OCI-LY3 (cell line): ENCODE data around the gene CEACAM20.

Experiments
- CTCF ChIP-seq: fragments of 200-600, 300-600 bp; sonication (generic); IDR thresholded peaks from 2 replicates; pipeline ENCODE4 v1.5.1; 2014; ENCODE audit warnings: antibody characterized with exemption, low read length, low read depth
- EZH2phosphoT487 ChIP-seq: fragments of 200-600 bp; shearing (Covaris generic); IDR thresholded peaks from 2 replicates; pipeline ENCODE4 v1.6.1; 2018; ENCODE audit warnings: antibody characterized with exemption, mixed run types, low read depth

- TF ChIP-seq CTCF (no peak), EZH2phosphoT487 (no peak)
These were observed 3.3 kb upstream of the CEACAM20 start for GRCh38 chr19:44532819-44533218.
